ENCODE results near the gene IQCB1.

Gene IQCB1

DNA sequence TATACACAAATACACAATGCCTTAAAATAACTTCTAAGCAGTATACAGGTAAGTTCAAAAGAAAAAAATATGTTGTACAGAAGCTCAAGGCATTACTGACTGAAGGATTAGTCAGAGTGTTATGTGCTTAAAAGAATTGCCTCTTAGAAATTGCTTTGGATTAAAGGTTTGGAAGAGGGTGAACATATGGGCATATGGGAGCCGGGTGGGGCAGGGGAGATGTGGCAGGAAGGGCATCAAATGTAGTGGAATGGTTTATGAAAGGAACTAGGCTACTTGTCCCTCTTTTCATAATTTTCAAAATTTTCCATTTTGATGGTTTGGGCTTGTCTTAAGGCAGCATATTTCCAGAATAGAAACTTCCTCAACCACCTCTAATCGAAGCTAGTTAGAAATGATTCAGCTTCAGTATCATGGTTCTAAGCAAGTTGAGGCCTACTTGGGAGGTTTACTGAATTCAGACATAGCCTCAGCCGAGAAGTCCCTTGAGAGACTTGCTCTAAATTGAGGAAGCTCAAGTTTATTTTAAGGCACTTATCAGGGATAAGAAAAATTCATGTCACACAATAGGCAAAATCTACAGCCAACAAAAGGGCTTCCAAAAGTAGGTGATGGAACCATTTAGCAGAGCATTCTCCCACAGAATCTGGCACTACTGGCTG lies 75.2 kb downstream of the IQCB1 start:
- H3K27me3 ChIP-seq (replicated peaks; ENCODE audit: control insufficient read depth, insufficient read depth, low read length) = no peaks in the 10 kb centered on the region
- H3K36me3 ChIP-seq (ENCODE audit: control insufficient read depth, insufficient read depth, low read length) = no peaks in the 10 kb centered on the region
- no peak overlapping the region for H3K4me3 ChIP-seq (replicated peaks; ENCODE audit: low read depth, low read length)
- TF ChIP-seq, protein P1, sequence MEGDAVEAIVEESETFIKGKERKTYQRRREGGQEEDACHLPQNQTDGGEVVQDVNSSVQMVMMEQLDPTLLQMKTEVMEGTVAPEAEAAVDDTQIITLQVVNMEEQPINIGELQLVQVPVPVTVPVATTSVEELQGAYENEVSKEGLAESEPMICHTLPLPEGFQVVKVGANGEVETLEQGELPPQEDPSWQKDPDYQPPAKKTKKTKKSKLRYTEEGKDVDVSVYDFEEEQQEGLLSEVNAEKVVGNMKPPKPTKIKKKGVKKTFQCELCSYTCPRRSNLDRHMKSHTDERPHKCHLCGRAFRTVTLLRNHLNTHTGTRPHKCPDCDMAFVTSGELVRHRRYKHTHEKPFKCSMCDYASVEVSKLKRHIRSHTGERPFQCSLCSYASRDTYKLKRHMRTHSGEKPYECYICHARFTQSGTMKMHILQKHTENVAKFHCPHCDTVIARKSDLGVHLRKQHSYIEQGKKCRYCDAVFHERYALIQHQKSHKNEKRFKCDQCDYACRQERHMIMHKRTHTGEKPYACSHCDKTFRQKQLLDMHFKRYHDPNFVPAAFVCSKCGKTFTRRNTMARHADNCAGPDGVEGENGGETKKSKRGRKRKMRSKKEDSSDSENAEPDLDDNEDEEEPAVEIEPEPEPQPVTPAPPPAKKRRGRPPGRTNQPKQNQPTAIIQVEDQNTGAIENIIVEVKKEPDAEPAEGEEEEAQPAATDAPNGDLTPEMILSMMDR (IDR thresholded peaks at IDR 0.05; ENCODE audit: insufficient read depth, low read length, poor library complexity, severe bottlenecking) = no peak
- no peak for DNase-seq (ENCODE audit: extremely low read depth, insufficient read length)

DNA sequence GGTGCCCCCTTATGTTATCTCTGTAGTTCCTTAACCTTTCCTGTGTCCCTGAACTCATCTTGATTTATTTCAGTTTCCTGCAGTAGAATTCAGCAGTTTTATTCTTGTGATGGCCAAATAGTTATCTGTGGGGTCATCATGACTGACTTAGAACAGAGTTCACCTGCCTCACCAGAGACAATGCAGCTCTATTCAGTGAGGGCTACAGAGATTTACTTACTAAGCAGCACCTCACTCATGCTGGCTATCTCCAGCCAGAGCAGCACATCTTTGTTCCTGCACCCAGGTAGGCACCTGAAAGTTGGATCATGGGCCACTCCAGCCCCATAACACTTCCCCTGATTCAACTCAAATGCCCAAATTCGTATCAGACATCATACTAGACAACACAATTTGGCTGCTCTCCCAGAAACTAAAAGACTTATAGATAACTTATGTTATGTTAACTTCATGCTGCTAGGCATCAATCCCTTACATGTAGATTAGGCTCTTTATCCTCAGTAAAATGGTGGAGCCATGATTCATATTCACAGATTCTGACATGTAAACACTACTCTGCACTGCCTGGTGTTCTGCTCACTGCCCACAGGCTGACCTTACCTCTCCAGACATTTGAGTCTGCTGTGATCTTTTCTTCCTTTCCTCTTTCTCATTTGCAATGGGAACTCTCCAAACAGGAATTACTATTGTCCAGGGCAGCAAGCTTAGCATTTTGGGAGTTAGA lies 76.0 kb downstream of the IQCB1 start:
- H3K36me3 ChIP-seq (ENCODE audit: control insufficient read depth, insufficient read depth, low read length) = no peaks in the 10 kb centered on the region
- DNase-seq (ENCODE audit: extremely low read depth, insufficient read length) = no peak
- H3K27me3 ChIP-seq (replicated peaks; ENCODE audit: control insufficient read depth, insufficient read depth, low read length) = no peaks in the 10 kb centered on the region
- TF ChIP-seq, protein P1 (IDR thresholded peaks at IDR 0.05; ENCODE audit: insufficient read depth, low read length, poor library complexity, severe bottlenecking) = no peak
- no peak overlapping the region for H3K4me3 ChIP-seq (replicated peaks; ENCODE audit: low read depth, low read length)

DNA sequence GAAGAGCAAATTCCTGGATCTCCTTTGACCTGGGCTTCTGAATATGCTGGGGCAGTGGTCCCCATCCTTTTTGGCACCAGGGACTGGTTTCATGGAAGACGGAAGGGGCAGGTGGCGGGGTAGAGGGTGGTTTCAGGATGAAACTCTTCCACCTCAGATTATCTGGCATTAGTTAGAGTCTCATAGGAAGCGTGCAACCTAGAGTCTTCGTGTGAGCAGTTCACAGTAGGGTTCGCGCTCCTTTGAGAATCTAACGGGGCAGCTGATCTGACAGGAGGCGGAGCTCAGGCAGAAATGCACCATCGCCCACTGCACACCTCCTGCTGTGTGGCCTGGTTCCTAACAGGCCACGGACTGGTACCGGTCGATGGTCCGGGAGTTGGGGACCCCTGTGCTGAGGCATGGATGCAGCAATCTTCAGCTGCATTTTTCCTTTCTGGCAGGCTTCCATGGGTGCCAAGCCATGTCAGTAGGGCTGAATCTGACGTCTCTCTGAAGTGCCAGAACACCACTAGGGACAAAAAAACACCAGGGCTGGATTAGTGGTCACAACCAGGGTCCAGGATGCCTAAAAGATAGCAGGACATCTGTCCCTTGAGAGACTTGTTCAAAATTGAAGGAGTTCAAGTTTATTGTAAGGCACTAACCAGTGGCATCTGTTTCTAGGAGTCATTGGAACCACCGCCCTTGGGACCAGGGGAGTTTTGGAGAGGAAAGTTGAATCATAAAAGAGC lies 76.9 kb downstream of the IQCB1 start:
- TF ChIP-seq, protein P1 (IDR thresholded peaks at IDR 0.05; ENCODE audit: insufficient read depth, low read length, poor library complexity, severe bottlenecking) = no peak
- no peaks in the 10 kb centered on the region for H3K27me3 ChIP-seq (replicated peaks; ENCODE audit: control insufficient read depth, insufficient read depth, low read length)
- H3K36me3 ChIP-seq (ENCODE audit: control insufficient read depth, insufficient read depth, low read length) = no peaks in the 10 kb centered on the region
- DNase-seq (ENCODE audit: extremely low read depth, insufficient read length) = no peak
- no peak overlapping the region for H3K4me3 ChIP-seq (replicated peaks; ENCODE audit: low read depth, low read length)

DNA sequence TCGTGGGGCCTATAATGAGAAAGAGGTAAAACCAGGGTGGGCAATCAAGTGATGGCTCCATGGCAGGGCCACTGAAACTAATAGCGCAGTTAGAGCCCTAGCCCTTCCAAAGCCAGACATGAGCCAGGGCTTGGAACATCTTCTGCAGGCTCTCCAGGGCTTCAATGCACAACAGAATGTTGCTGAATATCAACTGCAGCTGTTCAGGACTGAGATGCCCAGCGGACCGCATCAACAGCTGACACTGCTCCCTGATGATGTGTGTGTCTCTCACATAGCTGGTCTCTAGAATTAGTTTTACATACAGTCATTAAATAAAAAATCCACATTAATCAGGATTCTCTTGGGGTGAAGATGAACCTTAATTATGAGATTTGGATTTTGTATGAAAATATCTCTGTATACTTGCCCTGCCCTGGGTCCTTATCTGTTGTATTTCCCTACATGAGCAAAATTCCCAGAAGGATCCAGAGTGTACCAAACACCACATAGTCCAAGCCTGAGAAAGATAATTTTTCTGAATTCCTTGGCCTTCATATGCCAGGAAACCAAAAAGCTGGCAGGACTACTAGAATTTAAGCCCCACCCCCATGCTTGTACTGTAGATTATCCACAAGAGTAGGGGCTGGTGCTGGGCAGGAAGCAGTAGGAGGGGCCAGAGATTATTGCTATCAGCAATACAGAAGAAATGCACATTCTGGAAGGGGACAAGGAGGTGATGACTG lies 77.6 kb downstream of the IQCB1 start:
- TF ChIP-seq, protein P1 (IDR thresholded peaks at IDR 0.05; ENCODE audit: insufficient read depth, low read length, poor library complexity, severe bottlenecking) = no peak
- DNase-seq (ENCODE audit: extremely low read depth, insufficient read length) = no peak
- H3K27me3 ChIP-seq (replicated peaks; ENCODE audit: control insufficient read depth, insufficient read depth, low read length) = no peaks in the 10 kb centered on the region
- no peak overlapping the region for H3K4me3 ChIP-seq (replicated peaks; ENCODE audit: low read depth, low read length)
- no peaks in the 10 kb centered on the region for H3K36me3 ChIP-seq (ENCODE audit: control insufficient read depth, insufficient read depth, low read length)

DNA sequence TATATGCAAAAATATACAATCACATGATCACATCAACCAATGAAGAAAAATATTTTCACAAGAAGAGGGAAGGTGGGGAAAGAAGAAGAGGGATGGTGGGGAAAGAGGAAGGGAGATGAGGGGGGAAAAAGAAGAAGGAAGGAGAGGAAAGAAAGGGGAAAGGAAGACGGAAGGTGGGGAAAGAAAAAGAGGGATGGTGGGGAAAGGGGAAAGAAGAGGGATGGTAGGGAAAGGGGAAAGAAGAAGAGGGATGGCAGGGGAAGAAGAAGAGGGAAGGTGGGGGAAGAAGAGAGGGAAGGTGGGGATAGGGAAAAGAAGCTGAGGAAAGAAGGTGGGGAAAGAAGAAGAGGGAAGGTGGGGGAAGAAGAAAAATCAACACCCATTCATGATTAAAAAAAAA lies 82.1 kb downstream of the IQCB1 start:
- no peak for DNase-seq (ENCODE audit: extremely low read depth, insufficient read length)
- Histone ChIP-seq H3K36me3 (ENCODE audit: control insufficient read depth, insufficient read depth, low read length) (no peaks in the 10 kb centered on the region), H3K4me3 (replicated peaks; ENCODE audit: low read depth, low read length) (no peak overlapping the region), H3K27me3 (replicated peaks; ENCODE audit: control insufficient read depth, insufficient read depth, low read length) (no peaks in the 10 kb centered on the region)
- TF ChIP-seq, protein P1 (IDR thresholded peaks at IDR 0.05; ENCODE audit: insufficient read depth, low read length, poor library complexity, severe bottlenecking) = no peak
